Measurements from ENCODE around the gene SMOC2. TPM values are rescaled to one million over a fixed set of nuclear protein-coding genes. Genes with fewer than 3 reads are reported as not detected.
A peak's percentile ranks its signal among the peaks of the same experiment; 100 is the strongest.

SMOC2 gene
- total and polyA plus RNA-seq, 8 donors: 7.1 to 18.8 (median 9.5) TPM

DNA sequence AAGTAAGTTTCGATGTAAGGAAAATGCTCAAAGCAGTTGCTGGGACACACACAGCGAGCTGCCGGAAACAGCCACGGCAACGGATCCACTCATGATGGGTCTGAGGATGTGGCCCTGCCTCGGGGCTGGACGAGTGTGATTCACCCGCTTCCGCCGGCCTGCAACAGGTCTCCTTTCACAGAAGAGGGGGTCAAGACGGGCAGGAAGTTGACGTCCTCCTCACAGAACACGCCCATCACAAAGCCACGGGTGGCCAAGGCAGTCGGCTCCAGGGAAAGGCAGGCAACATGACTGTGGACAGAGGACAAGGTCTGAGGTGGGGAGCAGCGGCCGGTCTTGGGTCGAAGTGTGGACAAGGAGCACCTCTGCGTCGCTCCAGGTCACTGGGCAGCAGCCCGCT lies 29.9 kb upstream of the SMOC2 start:
- DNase-seq (peak in 1 of 4 donors; percentile 78), ATAC-seq (no peak)
- no peaks in the 10 kb centered on the region for H3K9me3 ChIP-seq
- no peaks in the 10 kb centered on the region for H3K4me1 ChIP-seq
- intact Hi-C loops (cut with DNase I): no loop called here
- H3K36me3 ChIP-seq: no peaks in the 10 kb centered on the region
- H3K27ac ChIP-seq: no peak overlapping the region
- H3K4me3 ChIP-seq: no peak overlapping the region
- TF ChIP-seq, protein P1, sequence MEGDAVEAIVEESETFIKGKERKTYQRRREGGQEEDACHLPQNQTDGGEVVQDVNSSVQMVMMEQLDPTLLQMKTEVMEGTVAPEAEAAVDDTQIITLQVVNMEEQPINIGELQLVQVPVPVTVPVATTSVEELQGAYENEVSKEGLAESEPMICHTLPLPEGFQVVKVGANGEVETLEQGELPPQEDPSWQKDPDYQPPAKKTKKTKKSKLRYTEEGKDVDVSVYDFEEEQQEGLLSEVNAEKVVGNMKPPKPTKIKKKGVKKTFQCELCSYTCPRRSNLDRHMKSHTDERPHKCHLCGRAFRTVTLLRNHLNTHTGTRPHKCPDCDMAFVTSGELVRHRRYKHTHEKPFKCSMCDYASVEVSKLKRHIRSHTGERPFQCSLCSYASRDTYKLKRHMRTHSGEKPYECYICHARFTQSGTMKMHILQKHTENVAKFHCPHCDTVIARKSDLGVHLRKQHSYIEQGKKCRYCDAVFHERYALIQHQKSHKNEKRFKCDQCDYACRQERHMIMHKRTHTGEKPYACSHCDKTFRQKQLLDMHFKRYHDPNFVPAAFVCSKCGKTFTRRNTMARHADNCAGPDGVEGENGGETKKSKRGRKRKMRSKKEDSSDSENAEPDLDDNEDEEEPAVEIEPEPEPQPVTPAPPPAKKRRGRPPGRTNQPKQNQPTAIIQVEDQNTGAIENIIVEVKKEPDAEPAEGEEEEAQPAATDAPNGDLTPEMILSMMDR (IDR thresholded peaks at IDR 0.05): no peak
- no peaks in the 10 kb centered on the region for H3K27me3 ChIP-seq

DNA sequence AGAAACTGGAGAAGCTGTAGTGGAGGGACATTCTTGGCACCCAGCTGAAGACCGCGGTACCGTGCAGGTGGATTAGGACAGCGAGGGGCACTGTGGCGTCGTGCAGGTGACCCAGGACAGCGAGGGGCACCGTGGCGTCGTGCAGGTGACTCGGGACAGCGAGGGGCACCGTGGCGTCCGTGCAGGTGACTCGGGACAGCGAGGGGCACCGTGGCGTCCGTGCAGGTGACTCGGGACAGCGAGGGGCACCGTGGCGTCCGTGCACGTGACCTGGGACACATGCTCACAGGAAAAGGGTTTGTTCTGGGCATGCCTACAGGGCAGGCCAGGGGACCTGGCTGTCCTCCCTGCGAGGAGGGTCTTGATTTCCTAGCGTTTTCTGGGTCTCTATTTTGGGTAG lies 29.2 kb upstream of the SMOC2 start:
- H3K4me3 ChIP-seq: no peak overlapping the region
- H3K27ac ChIP-seq: no peak overlapping the region
- no peaks in the 10 kb centered on the region for H3K36me3 ChIP-seq
- TF ChIP-seq, protein P1 (IDR thresholded peaks at IDR 0.05): no peak
- no peaks in the 10 kb centered on the region for H3K4me1 ChIP-seq
- peak in 1 of 4 donors; percentile 63 for DNase-seq
- H3K27me3 ChIP-seq: peaks cover 0 to 4% of the 10 kb centered on the region in 2 donors
- ATAC-seq: no peak
- no peaks in the 10 kb centered on the region for H3K9me3 ChIP-seq
- intact Hi-C loops (cut with DNase I): no loop called here

DNA sequence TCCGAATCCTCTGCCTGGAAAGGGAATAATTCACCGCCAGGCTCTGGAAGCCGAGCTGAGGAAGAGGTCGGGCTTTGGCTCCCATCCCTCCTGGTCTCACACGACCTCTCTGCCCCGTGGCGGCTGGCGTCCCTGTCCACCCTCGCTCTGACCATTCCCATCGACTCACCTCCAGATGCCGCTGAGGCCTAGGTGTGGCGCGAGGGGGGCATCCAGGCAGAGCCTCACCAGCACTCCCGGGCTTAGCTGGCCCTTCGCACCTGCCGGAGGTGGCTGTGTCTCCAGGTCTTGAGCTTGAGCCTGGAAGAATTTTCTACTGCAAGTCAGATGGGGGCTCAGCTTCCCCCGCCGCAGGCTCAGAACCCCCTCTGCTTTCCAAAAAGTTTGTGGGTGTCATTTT lies 28.5 kb upstream of the SMOC2 start:
- H3K9me3 ChIP-seq: no peaks in the 10 kb centered on the region
- intact Hi-C loops (cut with DNase I): no loop called here
- H3K27ac ChIP-seq: no peak overlapping the region
- H3K4me1 ChIP-seq: peaks cover 0 to under 1% of the 10 kb centered on the region in 2 donors
- TF ChIP-seq, protein P1 (IDR thresholded peaks at IDR 0.05): no peak
- DNase-seq: peak in 1 of 4 donors; percentile 58
- H3K27me3 ChIP-seq: peaks cover 0 to 10% of the 10 kb centered on the region in 2 donors
- H3K4me3 ChIP-seq: no peak overlapping the region
- no peak for ATAC-seq
- H3K36me3 ChIP-seq: no peaks in the 10 kb centered on the region

DNA sequence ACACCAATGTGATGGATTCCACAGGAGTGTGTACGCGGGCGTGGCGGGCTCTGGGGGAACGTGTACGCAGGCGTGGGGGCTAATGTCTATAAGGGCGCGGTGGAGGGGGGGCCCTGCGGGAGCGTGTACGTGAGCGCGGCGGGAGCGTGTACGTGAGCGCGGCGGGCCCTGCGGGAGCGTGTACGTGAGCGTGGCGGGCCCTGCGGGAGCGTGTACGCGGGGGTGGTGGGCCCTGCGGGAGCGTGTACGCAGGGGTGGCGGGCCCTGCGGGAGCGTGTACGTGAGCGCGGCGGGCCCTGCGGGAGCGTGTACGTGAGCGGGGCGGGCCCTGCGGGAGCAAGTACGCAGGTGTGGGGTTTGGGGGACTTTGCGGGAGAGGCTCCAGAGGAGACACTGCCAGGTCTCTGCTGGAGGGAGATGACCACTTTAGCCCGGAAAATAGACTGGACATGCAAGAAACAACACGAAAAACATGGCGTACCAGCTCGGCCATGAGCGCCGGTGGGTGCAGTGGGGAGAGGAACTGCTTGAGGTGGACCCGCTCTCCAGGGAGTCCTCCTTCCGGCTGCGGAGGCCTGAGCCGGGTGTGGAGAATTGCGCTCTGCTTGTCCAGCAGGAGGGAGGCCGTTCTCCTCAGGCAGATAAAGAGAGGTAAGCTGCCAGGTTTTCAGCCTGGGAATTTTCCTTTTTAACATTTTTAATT lies 27.8 kb upstream of the SMOC2 start:
- DNase-seq (peak in 1 of 4 donors; percentile 79), ATAC-seq (no peak)
- Histone ChIP-seq H3K27me3 (peaks cover 0 to 18% of the 10 kb centered on the region in 2 donors), H3K27ac (no peak overlapping the region), H3K36me3 (no peaks in the 10 kb centered on the region), H3K4me3 (no peak overlapping the region), H3K4me1 (peaks cover 0 to 5% of the 10 kb centered on the region in 2 donors), H3K9me3 (no peaks in the 10 kb centered on the region)
- intact Hi-C loops (cut with DNase I): no loop called here
- TF ChIP-seq, protein P1 (IDR thresholded peaks at IDR 0.05): no peak

DNA sequence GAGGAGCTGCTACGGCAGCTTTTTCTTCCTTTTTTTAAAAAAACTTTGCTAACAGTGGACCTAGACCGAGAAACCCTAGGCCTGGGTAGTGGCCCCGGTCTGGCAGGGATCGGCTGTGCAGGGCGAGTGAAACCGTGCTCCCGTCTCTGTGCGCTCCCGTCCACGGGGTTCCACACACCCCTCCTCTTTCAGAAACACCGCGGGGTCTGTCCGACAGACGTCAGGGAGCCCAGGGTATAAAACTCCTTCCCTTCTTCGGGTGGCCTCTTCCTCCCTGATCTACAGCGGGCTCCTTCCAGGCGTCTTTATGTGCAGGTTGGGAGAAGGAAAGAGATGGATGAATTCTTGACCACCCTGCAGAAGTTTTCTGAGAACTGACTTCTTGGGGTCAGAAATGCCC lies 27.1 kb upstream of the SMOC2 start:
- Histone ChIP-seq H3K27me3 (peaks cover 0 to 24% of the 10 kb centered on the region in 2 donors), H3K4me3 (no peak overlapping the region), H3K4me1 (peaks cover 0 to 5% of the 10 kb centered on the region in 2 donors), H3K27ac (no peak overlapping the region), H3K36me3 (no peaks in the 10 kb centered on the region), H3K9me3 (no peaks in the 10 kb centered on the region)
- DNase-seq (peak in 1 of 4 donors; percentile 67), ATAC-seq (no peak)
- TF ChIP-seq, protein P1 (IDR thresholded peaks at IDR 0.05): no peak
- intact Hi-C loops (cut with DNase I): no loop called here
